GM08714 (cell line): ENCODE measurements around the gene COMP.
"Not testable (repeated sequence)": the region's sequence is repeated elsewhere in the genome, so short reads cannot be mapped to it uniquely, and the experiment has no call there.

ENCODE experiments used
- H3K4me3 ChIP-seq: fragments of 200-500 bp; sonication (Bioruptor generic); 2 replicates; pipeline ENCODE4 v1.5.1; 2014; ENCODE audit warnings: mild to moderate bottlenecking, low read length, inconsistent platforms
- ZNF274 ChIP-seq: IDR thresholded peaks from 2 replicates; pipeline ENCODE4 v1.6.1; 2012; ENCODE audit warnings: mild to moderate bottlenecking, low read depth, low read length

COMP gene

DNA sequence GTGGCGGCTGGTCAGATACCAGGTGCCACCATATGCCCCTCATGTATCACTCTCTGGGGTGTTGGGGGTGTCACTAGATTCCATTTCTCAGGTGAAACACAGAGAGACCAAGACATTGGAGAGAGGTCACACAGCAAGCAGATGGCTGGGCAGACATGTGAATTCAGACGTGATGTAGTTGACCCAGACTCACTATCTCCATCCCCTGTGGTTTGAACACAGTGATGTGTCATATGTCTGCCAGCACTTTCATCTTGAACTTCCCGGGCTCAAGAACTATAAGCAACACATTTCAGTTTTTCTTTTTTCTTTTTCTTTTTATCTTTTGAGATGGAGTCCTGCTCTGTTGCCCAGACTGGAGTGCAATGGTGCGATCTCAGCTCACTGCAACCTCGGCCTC lies 24.6 kb upstream of the COMP start:
- H3K4me3 ChIP-seq: no peak overlapping the region
- TF ChIP-seq ZNF274: no peak

DNA sequence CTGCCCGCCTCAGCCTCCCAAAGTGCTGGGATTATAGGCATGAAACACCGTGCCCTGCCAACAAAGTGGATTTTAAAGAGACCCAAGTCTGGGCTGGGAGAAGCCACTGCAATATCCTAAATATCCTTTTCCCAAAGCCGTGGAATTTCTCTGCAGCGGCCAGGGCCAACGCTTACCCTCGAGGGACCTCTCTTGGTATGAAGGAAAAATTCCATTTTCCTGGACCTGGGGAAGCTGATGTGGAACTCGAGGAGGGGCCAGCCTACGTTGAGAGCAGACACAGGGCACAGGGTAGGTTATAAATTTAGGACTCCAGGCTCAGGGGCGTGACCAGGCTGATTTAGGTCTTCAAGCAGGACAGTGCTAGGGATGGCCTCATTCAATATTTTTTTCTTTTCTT lies 23.0 kb upstream of the COMP start:
- no peak for TF ChIP-seq ZNF274
- H3K4me3 ChIP-seq: no peak overlapping the region

DNA sequence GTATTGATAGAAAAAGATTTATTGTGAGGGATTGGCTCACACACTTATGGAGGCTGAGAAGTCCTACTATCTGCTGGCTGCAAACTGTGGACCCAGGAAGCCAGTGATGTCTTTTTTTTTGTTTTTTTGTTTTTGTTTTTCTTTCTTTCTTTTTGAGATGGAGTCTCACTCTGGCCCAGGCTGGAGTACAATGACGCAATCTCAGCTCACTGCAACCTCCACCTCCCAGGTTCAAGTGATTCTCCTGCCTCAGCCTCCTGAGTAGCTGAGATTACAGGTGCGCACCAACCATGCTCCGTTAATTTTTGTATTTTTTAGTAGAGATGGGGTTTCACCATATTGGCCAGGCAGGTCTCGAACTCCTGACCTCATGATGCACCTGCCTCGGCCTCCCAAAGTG lies 20.5 kb upstream of the COMP start:
- H3K4me3 ChIP-seq: not testable (repeated sequence)

DNA sequence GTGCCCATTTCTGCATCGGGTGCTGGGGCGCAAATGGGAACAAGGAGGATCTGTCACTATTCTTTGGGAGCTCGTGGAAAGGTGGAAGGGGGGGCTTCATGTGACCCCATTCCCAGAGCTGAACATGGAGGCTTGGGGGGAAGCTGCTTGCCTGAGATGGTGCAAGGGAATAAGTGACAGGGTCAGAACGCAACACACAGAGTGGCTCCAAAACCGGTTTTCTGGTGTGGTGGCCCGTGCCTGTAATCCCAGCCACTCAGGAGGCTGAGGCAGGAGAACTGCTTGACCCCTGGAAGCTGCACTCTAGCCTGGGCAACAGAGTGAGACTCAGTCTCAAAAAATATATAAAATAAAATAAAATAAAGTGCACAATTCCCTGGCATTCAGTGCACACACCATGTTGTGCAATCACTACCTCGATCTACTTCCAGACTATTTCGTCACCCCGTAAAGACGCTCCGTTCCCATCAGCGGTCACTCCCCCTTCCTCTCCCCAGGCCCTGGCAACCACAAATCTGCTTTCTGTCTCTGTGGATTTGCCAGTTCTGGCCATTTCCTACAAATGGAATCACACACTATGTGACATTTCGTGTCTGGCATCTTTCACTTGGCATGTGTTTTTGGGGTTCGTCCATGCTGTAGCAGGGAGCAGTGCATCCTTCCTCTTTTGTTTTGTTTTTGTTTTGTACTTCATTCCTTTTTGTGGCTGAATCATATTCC lies 18.2 kb upstream of the COMP start:
- TF ChIP-seq ZNF274: no peak
- no peak overlapping the region for H3K4me3 ChIP-seq

DNA sequence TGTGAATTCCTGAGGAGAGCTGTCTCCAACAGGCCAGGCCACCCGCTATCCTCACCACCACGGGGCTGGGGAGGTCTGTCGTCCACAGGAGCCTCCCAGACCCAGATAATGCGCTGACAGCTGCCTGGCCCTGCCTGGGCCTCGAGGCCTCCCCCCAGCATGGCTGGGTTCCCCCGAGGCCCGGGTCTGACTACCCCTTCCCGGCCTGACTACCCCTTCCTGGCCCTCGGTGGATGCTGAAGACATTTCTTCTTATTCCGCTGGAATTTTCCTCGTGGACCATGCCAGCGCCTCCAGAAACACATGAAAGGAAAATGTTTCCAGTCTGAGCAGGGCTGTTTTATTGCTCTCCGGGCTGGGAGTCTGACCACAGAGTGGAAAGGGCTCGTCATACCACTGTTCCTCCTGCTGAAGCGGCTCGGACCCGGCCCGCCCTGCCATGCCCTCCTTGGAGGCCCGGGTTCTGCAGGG lies 16.8 kb upstream of the COMP start:
- H3K4me3 ChIP-seq: no peak overlapping the region
- TF ChIP-seq ZNF274: no peak

DNA sequence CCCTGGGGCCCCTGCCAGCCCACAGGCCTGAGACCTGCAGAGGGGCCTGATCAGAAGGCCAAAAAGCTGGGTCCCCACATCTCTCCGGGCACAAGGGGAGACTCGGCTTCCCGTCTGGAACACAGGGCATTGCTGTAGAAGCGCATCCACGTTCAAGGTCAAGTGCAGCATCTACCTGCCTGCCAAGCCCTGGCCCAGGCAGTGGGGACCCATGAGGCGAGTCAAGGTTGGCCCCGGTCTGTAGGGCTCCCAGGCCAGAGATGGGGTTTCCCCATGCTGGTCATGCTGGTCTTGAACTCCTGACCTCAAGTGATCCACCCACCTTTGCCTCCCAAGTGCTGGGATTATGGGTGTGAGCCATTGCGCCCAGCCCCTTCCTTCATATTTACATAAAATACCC lies 13.5 kb upstream of the COMP start:
- no peak overlapping the region for H3K4me3 ChIP-seq
- TF ChIP-seq ZNF274: no peak

DNA sequence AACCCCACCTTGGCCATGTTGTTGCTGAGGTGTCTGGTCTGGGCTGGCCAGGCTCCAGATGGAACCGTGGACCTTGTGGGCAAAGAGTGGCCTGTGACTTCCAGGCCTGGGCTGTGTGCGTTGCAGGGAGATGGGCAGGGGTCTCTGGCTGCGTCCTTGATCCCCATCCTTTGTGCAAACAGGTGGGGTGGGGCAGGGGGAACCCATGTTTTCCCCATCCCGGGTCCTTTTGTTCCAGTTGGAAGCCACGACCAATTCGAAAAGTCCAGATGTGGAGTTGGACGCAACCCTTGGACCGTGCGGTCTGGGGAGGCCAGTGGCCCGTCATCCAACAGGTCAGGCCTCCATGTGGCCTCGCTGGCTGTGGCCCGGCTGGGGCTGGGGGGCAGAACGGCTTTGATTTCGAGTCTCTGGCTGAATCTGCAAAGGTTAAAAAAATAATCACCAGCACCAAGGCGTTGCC lies 13.1 kb upstream of the COMP start:
- H3K4me3 ChIP-seq: no peak overlapping the region
- no peak for TF ChIP-seq ZNF274

DNA sequence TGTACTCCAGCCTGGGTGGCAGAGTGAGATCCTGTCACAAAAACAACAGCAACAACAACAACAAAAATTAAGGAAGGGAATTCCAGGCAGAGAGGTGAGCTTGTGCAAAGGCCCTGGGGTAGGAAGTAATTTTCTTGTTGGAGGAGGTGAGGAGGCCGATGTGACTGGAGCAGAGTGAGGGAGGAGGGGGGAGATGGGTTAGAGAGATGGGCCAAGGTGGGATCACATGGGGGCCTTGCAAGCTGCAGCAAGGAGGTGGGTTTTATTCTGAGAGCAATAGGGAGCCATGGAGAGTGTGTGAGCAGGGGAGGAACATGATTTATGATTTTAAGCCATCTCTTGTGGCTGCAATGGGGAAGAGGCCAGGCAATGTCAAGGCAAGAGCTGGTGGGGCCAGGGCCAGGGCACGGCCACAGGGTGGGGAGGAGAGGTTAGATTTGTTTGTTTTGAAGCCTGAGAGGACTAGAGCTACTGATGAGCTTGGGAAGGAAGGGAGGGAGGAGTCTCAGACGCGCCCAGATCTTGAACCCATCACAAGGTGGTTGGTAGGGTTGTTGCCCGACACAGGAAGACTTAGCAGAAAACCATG lies 12.5 kb upstream of the COMP start:
- TF ChIP-seq ZNF274: no peak
- no peak overlapping the region for H3K4me3 ChIP-seq

DNA sequence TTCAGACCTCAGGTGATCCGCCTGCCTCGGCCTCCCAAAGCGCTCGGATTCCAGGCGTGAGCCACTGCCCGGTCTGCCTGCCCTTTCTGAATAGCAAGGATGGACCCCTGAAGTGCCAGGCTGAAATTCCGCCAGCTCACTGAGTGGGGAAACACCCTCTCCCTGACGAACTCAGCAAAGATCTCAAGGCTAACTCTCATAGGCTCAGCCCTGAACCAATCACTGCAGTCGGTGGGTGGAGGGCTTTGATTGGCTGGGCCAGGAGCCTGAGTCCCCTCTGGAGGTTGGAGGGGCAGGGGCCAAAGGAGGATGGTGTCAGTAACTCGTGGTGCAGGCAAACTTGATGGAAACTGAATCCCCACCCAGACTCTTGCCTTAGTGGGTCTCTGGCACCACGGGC lies 11.2 kb upstream of the COMP start:
- TF ChIP-seq ZNF274: no peak
- no peak overlapping the region for H3K4me3 ChIP-seq

DNA sequence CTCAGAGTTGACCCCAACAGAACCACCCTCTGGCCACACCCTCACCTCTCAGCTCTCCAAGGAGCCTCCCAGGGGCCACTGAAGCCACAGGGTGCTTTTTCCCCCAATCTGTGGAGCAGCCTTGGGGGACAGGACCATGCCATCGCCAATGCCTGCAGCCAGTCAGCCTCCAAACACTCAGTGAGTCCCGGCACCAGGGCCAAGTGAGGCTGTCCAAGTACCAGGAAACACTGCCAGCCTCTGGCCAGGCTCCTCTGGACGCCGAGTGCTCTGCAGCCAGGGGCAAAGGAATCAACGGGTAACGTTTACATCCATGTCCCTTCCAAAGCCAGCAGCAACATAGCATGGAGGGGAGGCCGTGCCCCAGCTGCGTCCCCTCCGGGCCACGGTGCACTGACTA lies 9.5 kb upstream of the COMP start:
- no peak for TF ChIP-seq ZNF274
- no peak overlapping the region for H3K4me3 ChIP-seq

DNA sequence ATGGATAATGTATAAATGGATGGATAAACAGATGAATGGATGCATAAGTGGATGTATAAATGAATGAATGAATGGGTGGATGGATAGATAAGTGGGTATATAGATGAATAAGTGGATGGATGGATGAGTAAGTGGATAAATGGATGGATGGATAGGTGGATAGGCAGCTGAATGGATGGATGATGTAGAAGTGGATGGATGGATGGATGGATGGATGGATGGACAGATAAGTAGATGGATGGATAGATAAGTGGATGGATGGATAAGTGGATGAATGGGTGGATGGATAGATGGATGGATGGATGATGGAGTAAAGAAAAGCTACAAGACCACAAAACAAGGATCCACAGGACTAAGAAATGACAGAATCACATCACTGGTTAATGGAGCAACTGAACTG lies 9.0 kb upstream of the COMP start:
- no peak overlapping the region for H3K4me3 ChIP-seq
- TF ChIP-seq ZNF274: no peak

DNA sequence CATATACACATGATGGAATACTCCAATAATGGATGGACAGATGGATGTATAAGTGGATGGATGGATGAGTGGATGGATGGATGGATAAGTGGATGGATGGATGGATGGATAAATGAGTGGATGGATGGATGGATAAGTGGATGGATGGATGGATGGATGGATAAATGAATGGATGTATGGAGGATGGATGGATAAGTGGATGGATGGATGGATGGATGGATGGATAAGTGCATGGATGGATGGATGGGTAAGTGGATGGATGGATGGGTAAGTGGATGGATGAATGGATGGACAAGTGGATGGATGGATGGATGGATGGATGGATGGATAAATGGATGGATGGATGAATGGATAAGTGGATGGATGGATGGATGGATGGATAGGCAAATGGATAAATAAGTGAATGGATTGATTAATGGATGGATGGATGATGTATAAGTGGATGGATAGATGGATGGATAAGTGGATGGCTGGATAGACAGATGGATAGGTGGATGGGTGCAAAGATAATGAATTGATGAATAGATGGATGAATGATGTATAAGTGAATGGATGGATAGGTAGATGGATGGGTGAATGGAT lies 8.4 kb upstream of the COMP start:
- no peak for TF ChIP-seq ZNF274

DNA sequence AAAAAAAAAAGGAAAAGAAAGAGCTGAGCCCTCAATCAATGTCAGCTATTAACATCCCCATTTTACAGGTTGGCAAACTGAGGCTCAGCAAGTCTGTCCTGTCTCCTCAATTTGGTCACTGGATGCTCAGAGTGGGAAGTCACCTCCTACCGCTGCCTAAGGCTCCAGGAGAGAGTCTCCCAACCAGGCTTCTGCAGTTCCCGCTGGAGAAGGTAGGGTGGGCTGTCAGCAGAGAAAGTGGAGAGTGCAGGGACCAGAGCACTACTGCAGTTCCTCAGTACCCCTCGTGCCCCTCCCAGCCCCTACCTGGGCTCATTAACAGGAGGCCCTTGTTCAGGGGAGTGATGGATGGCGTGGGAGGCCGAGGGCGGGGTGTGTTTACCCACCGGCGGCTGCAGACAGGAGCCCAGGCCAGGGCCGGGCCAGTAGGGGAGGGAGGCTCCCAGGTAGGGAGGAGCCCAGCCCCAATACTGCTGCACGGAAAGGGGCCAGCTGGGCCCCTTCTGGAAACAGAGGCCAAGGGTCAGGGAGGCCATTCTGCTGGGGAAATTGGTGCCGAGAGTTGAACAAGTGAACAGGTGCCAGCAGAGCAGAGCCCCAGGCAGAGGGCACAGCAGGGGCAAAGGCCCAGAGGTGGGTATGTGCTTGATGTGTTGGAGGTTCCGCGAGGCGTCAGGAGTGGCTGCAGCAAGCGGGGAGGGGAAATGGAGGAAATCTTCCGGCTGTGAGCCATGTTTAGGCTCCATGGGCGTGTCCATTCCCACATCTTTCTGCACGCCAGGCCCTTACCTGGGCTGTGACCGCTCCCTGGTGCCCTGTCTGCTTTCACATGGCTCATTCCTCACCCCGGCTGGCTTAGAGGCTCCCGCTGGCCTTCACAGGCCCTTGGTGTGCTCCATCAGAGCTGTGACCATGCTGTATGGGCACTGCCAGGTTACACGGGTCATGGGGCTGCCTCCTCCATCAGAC lies 7.6 kb upstream of the COMP start:
- H3K4me3 ChIP-seq: no peak overlapping the region
- no peak for TF ChIP-seq ZNF274

More for the DNA sequence above, 8.4 kb upstream of the COMP start:
- no peak overlapping the region for H3K4me3 ChIP-seq

DNA sequence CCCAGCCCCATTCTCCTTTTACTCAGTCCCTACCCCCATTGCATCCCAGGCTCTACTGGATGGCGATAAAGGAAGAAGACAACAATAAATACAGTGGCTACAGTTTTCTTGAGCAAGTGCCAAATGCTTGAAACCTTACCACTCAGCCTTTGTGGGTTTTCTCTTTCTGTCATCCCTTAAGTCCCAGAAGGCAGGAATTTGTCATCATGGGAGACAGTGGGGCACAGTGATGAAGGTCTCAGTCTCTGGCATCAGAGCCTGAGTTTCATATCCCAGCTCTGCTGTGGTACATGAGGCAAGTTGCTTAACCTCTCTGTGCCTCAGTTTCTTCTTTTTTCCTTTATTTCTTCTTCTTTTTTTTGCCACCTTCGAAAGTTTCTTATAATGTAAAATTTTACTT lies 5.1 kb upstream of the COMP start:
- H3K4me3 ChIP-seq: no peak overlapping the region
- TF ChIP-seq ZNF274: no peak
